CD4-positive, alpha-beta T cell treated with Interleukin-15 for 1 hour (primary cell): ENCODE results near the gene MRPL44.
A peak's percentile ranks its signal among the peaks of the same experiment; 100 is the strongest.
"Not testable (repeated sequence)": the region's sequence is repeated elsewhere in the genome, so short reads cannot be mapped to it uniquely, and the experiment has no call there.

Experiments
- DNase-seq: peaks from one replicate; pipeline ENCODE4 v3.0.0-alpha.2; 2020

The MRPL44 gene

GRCh38 chr2:223937535-223937934 lies 19.7 kb upstream of the MRPL44 start:
- DNase-seq = no peak

- DNase-seq = not testable (repeated sequence)
These were observed 17.8 kb upstream of the MRPL44 start for GRCh38 chr2:223939438-223939837.

DNA sequence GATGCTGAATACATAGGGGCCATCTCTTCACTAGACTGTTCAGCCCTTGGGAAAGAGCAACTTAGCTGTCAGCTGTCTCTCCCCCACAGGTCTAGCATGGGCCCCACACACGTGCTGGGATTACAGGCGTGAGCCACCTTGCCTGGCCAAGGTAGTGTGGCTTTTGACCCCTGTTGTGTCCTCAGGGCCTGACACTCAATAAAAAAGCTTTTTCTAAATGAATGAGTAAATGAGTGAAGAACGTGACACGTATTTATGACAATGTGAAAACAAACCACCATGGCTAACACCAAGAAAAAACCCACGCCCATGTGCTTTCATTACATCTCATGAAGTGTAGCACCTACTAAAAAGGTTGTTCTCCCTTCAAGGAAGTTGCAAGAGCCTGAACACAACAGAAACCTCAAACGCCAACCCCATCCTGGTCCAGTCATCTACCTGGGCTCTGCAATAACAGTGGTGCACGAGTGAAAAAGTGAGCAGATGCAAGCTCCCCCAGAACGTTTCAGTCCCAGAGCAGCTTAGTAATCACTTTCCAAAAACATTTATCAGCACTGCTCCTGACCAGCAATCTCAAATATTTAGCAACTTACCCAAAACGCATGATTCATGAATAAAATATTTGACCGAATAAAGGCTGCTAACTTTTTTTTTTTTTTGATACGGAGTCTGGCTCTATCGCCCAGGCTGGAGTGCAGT lies 15.5 kb upstream of the MRPL44 start:
- no peak for DNase-seq

- no peak for DNase-seq
These were observed 14.1 kb upstream of the MRPL44 start for GRCh38 chr2:223943135-223943534.

DNA sequence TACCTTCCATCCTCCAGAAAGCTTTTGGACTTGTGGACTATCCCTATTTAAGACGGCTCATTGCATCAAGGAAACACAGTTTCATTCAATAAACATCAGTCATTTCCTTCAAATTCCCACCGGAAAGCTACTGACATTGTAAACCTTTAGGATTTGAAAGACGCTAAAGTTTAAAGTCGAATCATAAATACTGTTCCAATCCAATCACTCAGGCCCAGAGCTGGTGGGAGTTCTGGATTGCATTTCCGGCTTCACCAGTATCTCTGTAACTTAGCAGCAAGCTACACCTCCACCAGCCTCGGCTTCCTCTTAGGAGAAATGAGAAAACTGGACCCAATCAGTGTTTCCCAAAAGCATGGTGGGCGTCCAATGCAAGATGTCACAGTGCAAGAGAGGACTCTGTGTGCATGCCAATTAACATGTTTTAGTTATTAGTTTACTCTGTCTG lies 13.7 kb upstream of the MRPL44 start:
- no peak for DNase-seq

DNA sequence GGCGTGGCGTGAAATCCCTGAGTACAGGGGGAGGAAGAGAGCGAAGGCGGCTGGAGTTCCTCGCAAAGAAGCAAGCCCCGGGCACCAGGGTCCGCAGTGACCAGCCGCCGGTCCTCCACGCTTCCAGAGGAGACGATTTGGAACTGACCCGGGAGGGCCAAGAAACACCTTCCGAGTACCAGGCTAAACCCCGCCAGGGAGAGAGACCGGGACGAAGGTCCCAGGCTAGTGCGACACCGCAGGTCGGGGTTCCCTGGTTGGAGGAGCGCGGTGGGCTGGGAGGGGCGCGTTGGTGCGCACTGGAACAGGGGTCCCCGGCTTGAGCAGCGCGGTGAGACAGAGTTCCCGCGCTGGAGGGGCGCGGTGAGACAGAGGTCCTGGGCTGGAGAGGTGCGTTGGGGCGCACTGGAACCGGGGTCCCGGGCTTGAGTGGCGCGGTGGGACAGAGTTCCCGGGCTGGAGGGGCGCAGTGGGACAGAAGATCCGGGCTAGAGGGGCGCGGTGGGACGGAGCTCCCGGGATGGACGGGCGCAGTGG lies 13.0 kb upstream of the MRPL44 start:
- DNase-seq = peak; percentile 31

DNA sequence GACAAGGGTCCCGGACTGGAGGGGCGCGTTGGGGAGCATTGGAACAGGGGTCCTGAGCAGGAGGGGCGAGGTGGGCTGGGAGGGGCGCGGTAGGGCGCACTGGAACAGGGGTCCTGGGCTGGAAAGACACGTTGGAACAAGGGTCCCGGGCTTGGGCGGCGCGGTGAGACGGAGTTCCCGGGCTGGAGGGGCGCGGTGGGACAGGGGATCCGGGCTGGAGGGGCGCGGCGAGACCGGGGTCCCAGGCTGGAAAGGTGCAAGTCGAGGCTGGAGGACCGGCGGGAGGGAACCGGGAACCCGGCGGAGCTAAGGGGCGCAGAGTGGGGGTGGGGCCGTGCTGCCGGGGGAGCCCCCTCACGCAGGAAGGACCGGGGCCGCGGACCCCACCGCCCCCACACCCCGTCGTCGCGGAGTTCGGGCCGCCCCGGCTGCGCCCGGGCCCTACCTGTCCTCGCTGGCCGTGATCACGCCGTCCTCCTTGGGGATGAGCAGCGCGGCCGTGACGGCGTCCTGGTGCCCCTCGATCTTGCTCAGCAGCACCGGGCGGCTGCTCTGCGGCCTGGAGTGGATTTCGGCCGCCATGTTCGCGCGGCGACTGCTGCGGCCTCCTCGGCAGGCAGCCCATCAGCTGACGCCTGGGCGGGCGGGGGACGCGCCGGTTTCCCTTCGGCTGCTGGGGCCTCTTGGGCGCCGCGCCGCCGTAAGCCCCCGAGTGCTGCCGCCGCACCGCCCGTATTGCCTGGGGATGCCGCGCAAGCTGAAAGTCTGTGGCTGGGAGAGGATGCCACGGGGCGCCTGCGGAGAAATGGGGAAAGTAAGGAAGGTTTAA lies 12.3 kb upstream of the MRPL44 start, which contains the start of gene WDFY1:
Gene WDFY1, minus strand, starts transcription at position 633 of the 829 bp plus-strand sequence. Its CDS starts 51 bp downstream, at position 582.
- DNase-seq = peak; percentile 81

GRCh38 chr2:223945755-223946154 lies 11.5 kb upstream of the MRPL44 start:
- DNase-seq = no peak

- DNase-seq = no peak
These were observed 9.5 kb upstream of the MRPL44 start for GRCh38 chr2:223947711-223948205.

GRCh38 chr2:223949241-223949840 lies 7.9 kb upstream of the MRPL44 start:
- DNase-seq = no peak

DNA sequence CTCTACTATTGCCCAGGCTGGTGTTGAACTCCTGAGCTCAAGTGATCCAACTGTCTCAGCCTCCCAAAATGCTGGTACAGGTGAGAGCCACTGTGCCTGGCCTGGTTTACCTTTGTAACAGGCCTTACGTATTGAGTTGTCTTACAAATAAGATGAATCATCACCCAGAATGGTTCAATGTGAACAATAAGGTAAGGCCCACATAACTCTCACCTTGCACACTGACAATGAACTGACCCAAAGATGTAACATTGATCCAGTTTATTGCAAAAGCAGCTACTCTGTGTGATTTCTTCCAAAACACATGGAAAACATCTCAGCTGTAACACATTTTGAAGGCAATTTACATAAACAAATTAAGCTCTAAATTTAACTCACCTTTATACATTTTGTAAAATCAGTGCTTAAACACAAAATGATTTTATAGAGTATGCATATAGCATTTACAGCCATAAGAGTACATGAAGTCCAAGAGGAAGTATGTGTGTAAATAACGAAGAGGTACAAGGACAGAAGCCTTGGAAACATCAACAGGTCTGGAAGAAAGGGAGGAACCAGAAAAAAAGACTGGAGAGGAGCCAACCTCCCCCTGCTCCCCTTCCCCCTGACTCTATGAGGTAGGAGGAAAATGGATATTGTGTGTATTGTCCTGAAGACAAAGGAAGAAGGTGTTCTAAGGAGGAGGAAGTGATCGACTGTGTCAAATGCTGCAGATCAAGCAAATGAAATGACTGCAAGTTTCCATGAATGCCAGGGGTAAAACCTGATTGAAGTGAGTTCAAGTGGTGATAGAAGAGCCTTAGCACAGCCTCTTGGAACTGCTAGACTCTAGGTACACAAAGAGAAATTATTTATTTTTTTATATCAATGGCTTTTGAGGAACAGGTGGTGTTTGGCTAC lies 6.6 kb upstream of the MRPL44 start:
- DNase-seq = no peak

DNA sequence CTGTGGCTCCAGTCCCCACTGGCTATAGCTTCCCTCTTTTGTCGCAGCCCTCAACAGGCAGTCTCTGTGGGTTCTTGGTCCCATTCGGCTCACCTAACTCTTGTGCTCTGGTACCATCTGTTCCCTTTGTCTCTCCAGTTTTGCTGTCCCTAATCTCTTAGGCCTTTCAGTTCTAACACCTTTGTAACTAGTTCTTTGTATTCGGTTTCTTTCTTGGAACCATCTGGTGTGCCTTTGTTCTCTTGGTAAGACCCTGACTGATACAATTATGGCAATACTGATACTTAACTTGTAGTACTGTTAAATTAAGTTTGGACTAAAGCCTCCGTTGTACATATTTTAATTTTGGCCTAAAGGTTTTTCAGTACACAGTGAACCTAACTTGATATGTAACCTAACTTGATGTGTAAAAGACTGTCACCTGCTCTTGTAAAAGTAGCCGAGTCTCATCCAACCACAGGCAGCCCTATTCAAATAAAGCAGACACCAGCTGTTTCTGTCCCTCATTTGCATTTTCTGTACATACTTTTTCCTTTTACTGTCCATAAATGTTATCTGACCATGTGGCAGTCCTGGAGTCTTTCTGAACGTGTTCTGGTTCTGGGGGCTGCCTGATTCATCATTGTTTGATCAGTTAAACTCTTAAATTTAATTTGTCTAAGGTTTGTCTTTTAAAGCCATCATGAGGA lies 4.8 kb upstream of the MRPL44 start:
- no peak for DNase-seq

DNA sequence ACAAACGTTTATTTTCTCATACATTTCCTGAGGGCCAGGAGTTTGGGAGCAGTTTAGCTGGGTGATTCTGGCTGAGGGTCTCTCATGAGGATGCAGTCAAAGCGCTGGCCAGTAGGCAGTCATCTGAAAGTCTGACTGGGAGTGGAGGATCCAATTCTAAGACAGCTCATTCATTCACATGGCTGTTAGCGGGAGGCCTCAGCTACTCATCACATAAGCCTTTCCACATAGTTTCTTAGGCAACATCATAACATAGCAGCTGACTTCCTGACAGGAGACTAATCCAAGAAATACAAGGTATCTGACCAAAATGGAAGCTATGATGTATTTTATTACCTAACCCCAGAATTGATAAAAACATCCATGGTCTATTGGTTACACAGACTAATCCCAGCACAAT lies 2.9 kb upstream of the MRPL44 start:
- DNase-seq = no peak

- no peak for DNase-seq
These were observed 963 bp upstream of the MRPL44 start for GRCh38 chr2:223956300-223956699.

GRCh38 chr2:223959688-223960087 lies 2.4 kb downstream of the MRPL44 start:
- peak; percentile 19 for DNase-seq

- DNase-seq = no peak
These were observed 10.7 kb downstream of the MRPL44 start for GRCh38 chr2:223967981-223968380.

- no peak for DNase-seq
These were observed 12.1 kb downstream of the MRPL44 start for GRCh38 chr2:223969315-223969714.

GRCh38 chr2:223969856-223970255 lies 12.6 kb downstream of the MRPL44 start:
- DNase-seq = no peak

- no peak for DNase-seq
These were observed 13.3 kb downstream of the MRPL44 start for GRCh38 chr2:223970343-223971128.

- DNase-seq = no peak
These were observed 14.5 kb downstream of the MRPL44 start for GRCh38 chr2:223971731-223972130.

DNA sequence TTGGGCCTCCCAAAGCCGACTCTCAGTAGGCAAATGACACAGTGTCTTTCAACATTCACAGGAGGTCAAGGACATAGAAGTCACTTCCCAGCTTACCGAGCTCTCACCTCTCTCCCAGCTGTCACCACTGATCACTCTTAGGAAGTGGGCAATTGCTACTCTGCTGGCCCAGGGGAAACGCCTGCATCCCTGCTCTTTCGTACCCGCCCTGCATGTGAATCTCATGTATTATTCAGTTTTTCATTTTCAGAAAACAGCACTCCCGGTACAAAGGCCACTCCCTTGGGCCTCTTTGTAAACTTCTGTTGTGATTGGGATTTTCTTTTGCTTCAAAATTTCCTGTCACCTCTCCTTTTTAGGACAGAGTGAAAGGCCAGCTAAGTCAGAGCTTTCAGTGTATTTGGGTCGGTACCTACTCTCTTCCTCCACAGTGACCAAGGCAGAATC lies 15.4 kb downstream of the MRPL44 start:
- no peak for DNase-seq
